Common myeloid progenitor, CD34-positive (primary cell): Measurements from ENCODE around the gene ADI1.

ENCODE experiments used
- CTCF ChIA-PET: fragments of 350-600 bp; sonication (Branson Sonifier 250); formaldehyde crosslinking; loops from one replicate; lab custom pipeline; 2021; ENCODE audit warnings: antibody characterized with exemption; lab: Charles Lee
- POLR2A ChIA-PET: fragments of 350-600 bp; sonication (Branson Sonifier 250); formaldehyde crosslinking; loops from one replicate; lab custom pipeline; 2021; ENCODE audit warnings: antibody characterized with exemption; lab: Charles Lee
- DNase-seq, 3 donors: peaks; one replicate each; pipeline versions ENCODE4 v3.0.0 to v3.0.0-alpha.2; 2013
- H3K27ac ChIP-seq, 2 experiments: 1 replicate in 1 of 2; 2 replicates in 1 of 2; pipeline ENCODE4 v1.7.0; 2013; ENCODE audit warnings: inconsistent platforms in 2 of 2, low read length in 2 of 2, mild to moderate bottlenecking in 2 of 2, low read depth in 1 of 2, moderate library complexity in 1 of 2; ENCODE audit not compliant: severe bottlenecking in 2 of 2, insufficient read depth in 1 of 2, poor library complexity in 1 of 2
- H3K27me3 ChIP-seq, 5 experiments: replicated peaks in 2 of 5; 1 replicate in 3 of 5; 2 replicates in 2 of 5; pipeline versions ENCODE4 v1.6.1 to v1.7.0; 2013; ENCODE audit warnings: low read length in 4 of 5, mild to moderate bottlenecking in 2 of 5, moderate library complexity in 2 of 5, inconsistent platforms in 1 of 5; ENCODE audit not compliant: insufficient read depth in 5 of 5, control insufficient read depth in 4 of 5
- H3K36me3 ChIP-seq, 4 experiments: 1 replicate in 2 of 4; 2 replicates in 2 of 4; pipeline versions ENCODE4 v1.6.1 to v1.7.0; 2013; ENCODE audit warnings: low read length in 3 of 4, control low read depth in 1 of 4, mild to moderate bottlenecking in 1 of 4; ENCODE audit not compliant: control insufficient read depth in 4 of 4, insufficient read depth in 4 of 4
- H3K4me1 ChIP-seq, 4 experiments: 1 replicate in 3 of 4; 2 replicates in 1 of 4; pipeline versions ENCODE4 v1.6.1 to v1.7.1; 2013; ENCODE audit warnings: low read length in 3 of 4, mild to moderate bottlenecking in 3 of 4, control low read depth in 1 of 4, inconsistent platforms in 1 of 4, moderate library complexity in 1 of 4; ENCODE audit not compliant: control insufficient read depth in 4 of 4, insufficient read depth in 4 of 4; ENCODE audit errors: control extremely low read depth in 1 of 4
- H3K4me3 ChIP-seq, 7 experiments: 1 replicate in 4 of 7; 2 replicates in 3 of 7; pipeline versions ENCODE4 v1.5.1 to v1.7.0; 2013; ENCODE audit warnings: mild to moderate bottlenecking in 7 of 7, low read length in 6 of 7, moderate library complexity in 6 of 7, inconsistent platforms in 2 of 7, low read depth in 2 of 7, control low read depth in 1 of 7; ENCODE audit not compliant: insufficient read depth in 4 of 7, control insufficient read depth in 1 of 7; ENCODE audit errors: extremely low read depth in 1 of 7
- H3K9me3 ChIP-seq, 5 experiments: 1 replicate in 4 of 5; 2 replicates in 1 of 5; pipeline versions ENCODE4 v1.6.1 to v1.7.1; 2013; ENCODE audit warnings: low read length in 4 of 5, mild to moderate bottlenecking in 2 of 5, inconsistent platforms in 1 of 5, low read depth in 1 of 5, moderate library complexity in 1 of 5; ENCODE audit not compliant: control insufficient read depth in 4 of 5, insufficient read depth in 2 of 5; ENCODE audit errors: control extremely low read depth in 1 of 5
- WGBS: methylation state at CpG from one replicate; pipeline ENCODE4 v1.1.5; 2013; ENCODE audit not compliant: insufficient coverage; 5-methylcytosine and 5-hydroxymethylcytosine counted together

The ADI1 gene

GRCh38 chr2:3490191-3491170 lies 28.9 kb downstream of the ADI1 start:
- peak in 2 of 3 donors; percentile 23 to 32 for DNase-seq
- H3K27ac ChIP-seq, result no peak overlapping the region
- ChIA-PET CTCF (interaction anchor here (1.1 to 1.3 kb wide), 3 partner anchors 11 to 85 kb away, joined by 3 read pairs; no protein-coding TSS in a partner anchor), POLR2A (no interaction called here)
- WGBS, result 78% methylated on average over 26 of the region's 27 CpGs
- H3K36me3 ChIP-seq, result peaks cover 0 to 7% (median 4%) of the 10 kb centered on the region in 4 experiments
- H3K4me3 ChIP-seq, result no peak overlapping the region
- H3K4me1 ChIP-seq, result peaks cover 0 to 17% (median 10%) of the 10 kb centered on the region in 4 experiments
- H3K9me3 ChIP-seq, result peaks cover 0 to 5% (median 0%) of the 10 kb centered on the region in 5 experiments
- H3K27me3 ChIP-seq, result no peaks in the 10 kb centered on the region

- CTCF ChIA-PET, result no interaction called here
- no peak for DNase-seq
- Histone ChIP-seq H3K9me3 (peaks cover 0 to 5% (median 0%) of the 10 kb centered on the region in 5 experiments), H3K36me3 (peaks cover 0 to 8% (median 2%) of the 10 kb centered on the region in 4 experiments), H3K27ac (no peak overlapping the region), H3K4me1 (peaks cover 0 to 17% (median 10%) of the 10 kb centered on the region in 4 experiments), H3K27me3 (no peaks in the 10 kb centered on the region), H3K4me3 (no peak overlapping the region)
- WGBS, result 98% methylated on average over 16 of the region's 16 CpGs
- POLR2A ChIA-PET, result no interaction called here
These were observed 29.6 kb downstream of the ADI1 start for GRCh38 chr2:3489764-3490115.

- CTCF ChIA-PET, result no interaction called here
- DNase-seq, result no peak
- Histone ChIP-seq H3K4me1 (peaks cover 0 to 17% (median 10%) of the 10 kb centered on the region in 4 experiments), H3K27me3 (no peaks in the 10 kb centered on the region), H3K27ac (no peak overlapping the region), H3K36me3 (peaks cover 0 to 10% (median 2%) of the 10 kb centered on the region in 4 experiments), H3K9me3 (peaks cover 0 to 5% (median 0%) of the 10 kb centered on the region in 5 experiments), H3K4me3 (no peak overlapping the region)
- POLR2A ChIA-PET, result no interaction called here
- 91% methylated on average over 26 of the region's 27 CpGs for WGBS
These were observed 30.2 kb downstream of the ADI1 start for GRCh38 chr2:3488855-3489763.

GRCh38 chr2:3488061-3488531 lies 31.2 kb downstream of the ADI1 start:
- POLR2A ChIA-PET, result no interaction called here
- Histone ChIP-seq H3K4me3 (no peak overlapping the region), H3K27ac (no peak overlapping the region), H3K4me1 (peaks cover 0 to 17% (median 10%) of the 10 kb centered on the region in 4 experiments), H3K36me3 (peaks cover 0 to 10% (median 2%) of the 10 kb centered on the region in 4 experiments), H3K9me3 (peaks cover 0 to 5% (median 0%) of the 10 kb centered on the region in 5 experiments), H3K27me3 (no peaks in the 10 kb centered on the region)
- WGBS, result 100% methylated on average over 5 of the region's 6 CpGs
- no peak for DNase-seq
- CTCF ChIA-PET, result no interaction called here

- DNase-seq, result no peak
- H3K4me1 ChIP-seq, result peaks cover 0 to 17% (median 10%) of the 10 kb centered on the region in 4 experiments
- H3K9me3 ChIP-seq, result peaks cover 0 to 5% (median 0%) of the 10 kb centered on the region in 5 experiments
- H3K27ac ChIP-seq, result no peak overlapping the region
- H3K36me3 ChIP-seq, result peaks cover 0 to 13% (median 2%) of the 10 kb centered on the region in 4 experiments
- H3K4me3 ChIP-seq, result no peak overlapping the region
- 97% methylated on average over 10 of the region's 10 CpGs for WGBS
- no peaks in the 10 kb centered on the region for H3K27me3 ChIP-seq
- ChIA-PET CTCF (no interaction called here), POLR2A (no interaction called here)
These were observed 31.9 kb downstream of the ADI1 start for GRCh38 chr2:3487432-3487831.

GRCh38 chr2:3487028-3487425 lies 32.3 kb downstream of the ADI1 start:
- H3K27ac ChIP-seq, result no peak overlapping the region
- ChIA-PET POLR2A (no interaction called here), CTCF (no interaction called here)
- H3K4me3 ChIP-seq, result no peak overlapping the region
- H3K27me3 ChIP-seq, result no peaks in the 10 kb centered on the region
- H3K36me3 ChIP-seq, result peaks cover 0 to 17% (median 3%) of the 10 kb centered on the region in 4 experiments
- DNase-seq, result no peak
- WGBS, result 95% methylated on average over 7 of the region's 9 CpGs
- H3K4me1 ChIP-seq, result peaks cover 0 to 17% (median 10%) of the 10 kb centered on the region in 4 experiments
- peaks cover 0 to 5% (median 0%) of the 10 kb centered on the region in 5 experiments for H3K9me3 ChIP-seq
